Ascending aorta (tissue), 2 donors: ENCODE results near the gene MEGF11. TPM values are rescaled to one million over a fixed set of nuclear protein-coding genes. Genes with fewer than 3 reads are reported as not detected.

Source experiments
- DNase-seq, 2 donors: peaks; one replicate each; pipeline ENCODE4 v3.0.0-alpha.2; 2019; ENCODE audit warnings: low spot score in 2 of 2
- H3K27ac ChIP-seq, 2 donors: fragments of 200-600 bp; sonication (generic); one replicate each; pipeline ENCODE4 v1.5.1; 2016 to 2017; ENCODE audit warnings: mild to moderate bottlenecking in 1 of 2
- H3K27me3 ChIP-seq: fragments of 200-600 bp; sonication (generic); one replicate; pipeline ENCODE4 v1.5.1; 2017
- H3K36me3 ChIP-seq, 2 donors: fragments of 200-600 bp; sonication (generic); one replicate each; pipeline ENCODE4 v1.5.1; 2016
- H3K4me1 ChIP-seq, 2 donors: fragments of 200-600 bp; sonication (generic); one replicate each; pipeline ENCODE4 v1.5.1; 2016 to 2017; ENCODE audit warnings: mild to moderate bottlenecking in 1 of 2
- H3K4me3 ChIP-seq, 2 donors: fragments of 200-600 bp; sonication (generic); one replicate each; pipeline ENCODE4 v1.5.1; 2016 to 2017; ENCODE audit warnings: mild to moderate bottlenecking in 1 of 2
- H3K9me3 ChIP-seq, 2 donors: fragments of 200-600 bp; sonication (generic); one replicate each; pipeline ENCODE4 v1.5.1; 2016
- intact Hi-C: fragments of 100-400 bp; cut with DNase I; formaldehyde crosslinking; loops from one replicate; pipeline ENCODE4 v1.15.1; 2023
- total RNA-seq: library from RNA; depleted of rRNA; stranded (reverse); fragments of >200 nt; gene quantifications from one replicate; pipeline ENCODE4 v1.1.0, GENCODE V29; 2016
- TF ChIP-seq, protein P1 (sequence below), 3 experiments: fragments of 200-600 bp in 2 of 3; fragments of 450-650 bp in 1 of 3; sonication (generic) in 2 of 3; IDR thresholded peaks; one replicate each; pipeline ENCODE4 v1.5.1; 2016 to 2019; ENCODE audit warnings: antibody characterized with exemption in 3 of 3, mild to moderate bottlenecking in 1 of 3, moderate library complexity in 1 of 3

MEGF11 gene
- total RNA-seq, 1 donor from 2014 or later = not detected

DNA sequence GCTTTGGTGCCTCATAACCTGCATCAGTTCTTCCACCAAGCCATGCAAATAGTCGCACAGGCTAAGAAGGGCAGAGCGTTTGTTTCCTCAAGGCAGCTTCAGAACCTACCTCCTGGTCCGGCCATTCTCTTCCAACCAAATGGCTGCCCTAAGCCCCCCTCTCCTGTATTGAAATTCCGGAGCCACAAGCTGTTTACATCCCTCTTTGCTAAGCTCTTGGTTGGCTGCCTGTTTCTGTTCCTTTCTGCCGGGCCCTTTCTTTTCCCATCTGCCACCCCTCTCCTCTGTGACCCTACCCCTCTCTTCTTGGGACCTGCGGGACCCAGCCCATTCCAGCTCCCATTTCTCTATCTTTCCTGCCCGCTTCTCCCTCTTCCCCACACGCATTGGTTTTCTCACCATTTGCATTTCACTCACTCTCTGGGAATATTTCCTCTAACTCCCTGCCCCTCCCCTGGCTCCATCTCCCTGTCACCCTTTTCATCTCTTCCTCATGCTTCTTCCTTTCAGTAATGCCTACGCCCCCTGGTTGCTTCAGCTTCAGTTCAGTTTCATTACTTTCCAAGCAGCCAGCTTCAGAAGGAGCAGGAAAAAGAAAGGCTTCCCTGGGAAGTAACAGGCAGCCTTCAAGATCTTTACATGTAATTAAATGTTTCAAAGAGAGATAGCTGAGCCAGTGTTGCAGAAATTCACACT lies 270.8 kb downstream of the MEGF11 start:
- H3K36me3 ChIP-seq = no peaks in the 10 kb centered on the region
- intact Hi-C loops = no loop called here
- DNase-seq = no peak
- H3K9me3 ChIP-seq = no peaks in the 10 kb centered on the region
- H3K4me3 ChIP-seq = no peak overlapping the region
- H3K27ac ChIP-seq = no peak overlapping the region
- peaks cover 8% of the 10 kb centered on the region for H3K27me3 ChIP-seq
- TF ChIP-seq, protein P1, sequence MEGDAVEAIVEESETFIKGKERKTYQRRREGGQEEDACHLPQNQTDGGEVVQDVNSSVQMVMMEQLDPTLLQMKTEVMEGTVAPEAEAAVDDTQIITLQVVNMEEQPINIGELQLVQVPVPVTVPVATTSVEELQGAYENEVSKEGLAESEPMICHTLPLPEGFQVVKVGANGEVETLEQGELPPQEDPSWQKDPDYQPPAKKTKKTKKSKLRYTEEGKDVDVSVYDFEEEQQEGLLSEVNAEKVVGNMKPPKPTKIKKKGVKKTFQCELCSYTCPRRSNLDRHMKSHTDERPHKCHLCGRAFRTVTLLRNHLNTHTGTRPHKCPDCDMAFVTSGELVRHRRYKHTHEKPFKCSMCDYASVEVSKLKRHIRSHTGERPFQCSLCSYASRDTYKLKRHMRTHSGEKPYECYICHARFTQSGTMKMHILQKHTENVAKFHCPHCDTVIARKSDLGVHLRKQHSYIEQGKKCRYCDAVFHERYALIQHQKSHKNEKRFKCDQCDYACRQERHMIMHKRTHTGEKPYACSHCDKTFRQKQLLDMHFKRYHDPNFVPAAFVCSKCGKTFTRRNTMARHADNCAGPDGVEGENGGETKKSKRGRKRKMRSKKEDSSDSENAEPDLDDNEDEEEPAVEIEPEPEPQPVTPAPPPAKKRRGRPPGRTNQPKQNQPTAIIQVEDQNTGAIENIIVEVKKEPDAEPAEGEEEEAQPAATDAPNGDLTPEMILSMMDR (IDR thresholded peaks at IDR 0.05) = no peak
- no peaks in the 10 kb centered on the region for H3K4me1 ChIP-seq

DNA sequence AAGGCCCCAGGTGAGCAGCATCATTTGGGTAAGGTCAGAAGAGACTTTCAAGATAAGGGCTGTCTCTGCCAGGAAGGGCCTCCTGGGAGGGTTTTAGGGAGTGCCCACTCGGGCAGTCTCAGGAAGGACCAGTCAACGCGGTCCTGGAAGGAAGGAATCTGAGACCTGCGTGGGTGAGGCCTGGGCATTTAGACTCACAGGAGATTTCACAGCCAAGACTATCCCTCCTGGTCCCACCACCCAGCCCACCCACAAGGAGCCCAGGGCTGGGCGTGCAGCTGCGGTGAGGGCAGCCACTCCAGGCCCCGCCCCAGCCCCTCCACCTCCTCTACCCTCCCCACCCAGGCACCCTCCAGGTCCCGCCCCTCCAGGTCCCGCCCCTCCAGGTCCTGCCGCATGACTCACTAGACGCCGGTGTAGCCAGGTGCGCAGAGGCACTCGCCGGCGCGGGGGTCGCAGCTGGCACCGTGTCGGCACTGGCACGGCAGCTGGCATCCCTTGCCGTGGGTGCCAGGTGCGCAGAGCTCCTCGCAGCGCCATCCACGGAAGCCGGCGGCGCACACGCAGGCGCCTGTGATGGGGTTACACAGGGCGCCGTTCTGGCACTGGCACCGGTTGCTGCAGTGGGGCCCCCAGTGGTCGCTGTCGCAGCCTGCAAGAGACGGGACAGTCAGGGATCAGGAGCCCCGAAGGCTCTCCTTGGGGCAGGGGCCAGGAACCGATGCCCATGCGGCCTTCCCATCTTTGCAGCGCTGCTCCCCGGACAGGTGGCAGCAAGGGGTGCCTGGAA lies 271.5 kb downstream of the MEGF11 start:
- DNase-seq = no peak
- Histone ChIP-seq H3K27me3 (peaks cover 8% of the 10 kb centered on the region), H3K4me3 (peak overlapping the region in 1 of 2 donors; percentile 38), H3K9me3 (no peaks in the 10 kb centered on the region), H3K27ac (no peak overlapping the region), H3K4me1 (no peaks in the 10 kb centered on the region), H3K36me3 (no peaks in the 10 kb centered on the region)
- intact Hi-C loops = no loop called here
- TF ChIP-seq, protein P1 (IDR thresholded peaks at IDR 0.05) = no peak

DNA sequence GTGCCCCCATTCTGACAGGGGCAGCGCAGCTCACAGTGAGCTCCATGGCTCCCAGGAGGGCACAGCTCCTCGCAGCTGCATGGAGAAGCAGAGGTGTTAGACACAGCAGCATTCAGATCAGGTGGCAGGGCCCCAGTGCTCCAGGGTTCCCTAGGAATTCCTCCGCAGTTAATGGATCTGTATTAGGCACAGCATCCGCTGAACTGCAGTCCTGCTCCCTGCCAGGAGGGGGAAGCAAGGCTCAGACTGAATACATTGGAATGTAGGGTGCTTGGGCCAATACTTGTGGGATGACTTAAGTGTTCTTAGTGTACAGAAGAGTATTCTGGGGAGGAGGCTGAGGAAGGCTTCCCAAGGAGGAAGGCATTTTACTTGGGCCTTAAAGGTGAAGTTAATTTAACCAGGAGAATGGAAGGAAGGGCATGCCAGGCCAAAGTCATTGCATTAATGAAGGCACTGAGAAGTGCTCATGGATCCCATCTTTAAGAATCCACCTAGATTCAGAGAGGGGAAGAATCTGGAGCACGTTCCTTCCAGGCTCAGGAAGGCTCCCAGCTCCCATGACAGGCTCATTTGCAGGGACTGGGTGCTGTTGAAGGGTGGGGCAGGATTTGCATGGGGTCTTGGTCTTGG lies 272.6 kb downstream of the MEGF11 start:
- DNase-seq = no peak
- Histone ChIP-seq H3K9me3 (no peaks in the 10 kb centered on the region), H3K4me1 (no peaks in the 10 kb centered on the region), H3K4me3 (no peak overlapping the region), H3K27ac (no peak overlapping the region), H3K27me3 (peaks cover 8% of the 10 kb centered on the region), H3K36me3 (no peaks in the 10 kb centered on the region)
- TF ChIP-seq, protein P1 (IDR thresholded peaks at IDR 0.05) = peak in 1 of 3 experiments; percentile 47
- intact Hi-C loops = no loop called here

DNA sequence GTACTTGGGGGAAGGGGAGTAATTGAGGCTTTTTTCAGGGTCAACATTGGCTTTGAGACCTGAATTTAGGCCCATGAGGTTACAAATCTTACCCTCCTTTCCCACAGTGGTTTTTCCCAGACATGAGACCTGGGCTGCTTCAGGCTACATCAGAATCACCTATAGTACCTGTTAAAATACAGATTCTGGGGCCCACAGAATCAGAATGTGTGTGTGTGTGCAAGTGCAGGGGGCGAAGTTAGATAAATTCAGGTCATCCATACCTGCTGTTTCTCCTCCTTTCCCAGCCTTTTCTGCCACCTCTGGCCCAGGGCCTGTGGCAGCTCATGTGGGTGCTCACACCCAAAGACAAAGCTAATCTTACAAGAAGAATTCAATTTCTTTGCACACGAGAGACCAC lies 273.7 kb downstream of the MEGF11 start:
- Histone ChIP-seq H3K4me1 (no peaks in the 10 kb centered on the region), H3K27me3 (peaks cover 8% of the 10 kb centered on the region), H3K27ac (no peak overlapping the region), H3K9me3 (no peaks in the 10 kb centered on the region), H3K4me3 (no peak overlapping the region), H3K36me3 (no peaks in the 10 kb centered on the region)
- TF ChIP-seq, protein P1 (IDR thresholded peaks at IDR 0.05) = no peak
- no peak for DNase-seq
- intact Hi-C loops = no loop called here

DNA sequence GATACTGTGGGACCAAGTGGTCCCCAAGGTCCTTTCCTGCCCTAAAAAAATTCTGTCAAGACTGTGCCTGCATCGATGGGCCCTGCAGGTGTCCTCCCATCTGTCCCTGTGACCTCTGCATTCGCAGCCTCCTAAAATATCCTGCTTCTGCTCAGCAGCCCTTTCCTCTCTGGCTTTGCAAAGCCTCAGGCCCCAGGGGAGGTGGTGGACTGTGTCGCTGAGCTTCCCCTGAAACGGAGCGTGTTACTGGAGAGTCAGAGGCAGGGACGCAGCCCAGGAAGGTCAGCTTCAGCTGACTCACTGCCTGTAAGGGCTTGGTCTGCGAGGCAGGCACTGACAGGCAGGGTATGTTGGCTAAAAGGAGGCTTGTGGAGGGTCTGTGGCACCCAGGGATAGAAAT lies 274.2 kb downstream of the MEGF11 start:
- H3K9me3 ChIP-seq = no peaks in the 10 kb centered on the region
- DNase-seq = no peak
- no peak overlapping the region for H3K4me3 ChIP-seq
- no peak overlapping the region for H3K27ac ChIP-seq
- TF ChIP-seq, protein P1 (IDR thresholded peaks at IDR 0.05) = no peak
- H3K27me3 ChIP-seq = peaks cover 8% of the 10 kb centered on the region
- no peaks in the 10 kb centered on the region for H3K36me3 ChIP-seq
- H3K4me1 ChIP-seq = no peaks in the 10 kb centered on the region
- intact Hi-C loops = no loop called here
